ENCODE data around the gene C4BPB.
A peak's percentile ranks its signal among the peaks of the same experiment; 100 is the strongest.

C4BPB gene

DNA sequence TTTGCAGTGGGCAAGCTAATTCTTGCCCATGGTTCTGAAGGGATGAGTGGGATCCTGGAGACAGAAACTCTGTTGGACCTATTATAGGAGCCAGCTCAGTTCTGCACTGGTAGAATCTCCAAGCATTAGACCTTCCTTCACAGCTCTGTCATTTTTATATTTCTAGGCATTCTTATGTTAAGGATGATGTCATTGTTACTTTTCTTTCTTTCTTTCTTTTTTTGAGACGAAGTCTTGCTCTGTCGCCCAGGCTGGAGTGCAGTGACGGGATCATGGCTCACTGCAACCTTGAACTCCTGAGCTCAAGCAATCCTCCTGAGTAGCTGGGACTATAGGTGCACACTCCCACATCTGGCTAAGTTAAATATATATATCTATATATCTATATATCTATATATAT, 28.1 kb upstream of the C4BPB start:
- DNase-seq: no peak

DNA sequence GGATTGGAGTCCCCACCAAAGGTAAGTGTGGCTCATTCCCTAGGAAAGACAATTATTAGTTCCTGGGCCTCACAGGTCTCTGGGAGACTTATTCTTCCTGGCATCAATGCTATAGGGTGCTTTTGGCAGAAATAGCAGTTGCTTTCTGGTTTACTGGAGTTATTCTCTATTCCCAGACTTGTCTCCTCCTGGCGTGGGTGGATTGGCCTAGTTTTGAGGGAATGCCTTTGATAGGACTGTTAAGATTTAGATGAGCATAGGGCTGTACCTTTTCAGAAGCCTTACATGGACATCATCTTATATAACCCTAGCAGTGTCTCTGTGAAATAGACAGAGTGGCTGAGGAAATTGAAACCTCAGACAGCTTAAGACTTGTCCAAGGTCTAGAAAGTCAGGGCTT, 26.6 kb upstream of the C4BPB start:
- DNase-seq: no peak

DNA sequence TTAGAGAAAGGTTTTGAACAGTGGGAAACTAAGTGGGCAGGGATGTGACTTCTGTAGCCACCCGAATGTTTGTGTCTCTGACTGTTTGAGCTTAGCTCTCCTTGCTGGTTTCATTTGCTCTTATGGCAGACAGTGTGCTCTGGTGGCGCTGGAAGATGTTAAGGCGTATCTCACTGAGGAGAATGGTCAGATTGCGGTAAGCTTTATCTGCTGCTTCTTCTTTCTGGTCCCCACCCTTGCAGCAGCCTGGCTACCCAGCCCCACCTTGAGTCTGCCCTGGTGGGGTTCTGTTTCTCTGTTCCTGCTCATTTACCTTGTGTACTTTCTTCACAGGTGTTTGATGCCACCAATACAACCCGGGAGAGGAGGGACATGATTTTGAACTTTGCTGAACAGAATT, 25.6 kb upstream of the C4BPB start:
- no peak for DNase-seq

GRCh38 chr1:207064561-207064960, 24.1 kb upstream of the C4BPB start:
- no peak for DNase-seq

DNA sequence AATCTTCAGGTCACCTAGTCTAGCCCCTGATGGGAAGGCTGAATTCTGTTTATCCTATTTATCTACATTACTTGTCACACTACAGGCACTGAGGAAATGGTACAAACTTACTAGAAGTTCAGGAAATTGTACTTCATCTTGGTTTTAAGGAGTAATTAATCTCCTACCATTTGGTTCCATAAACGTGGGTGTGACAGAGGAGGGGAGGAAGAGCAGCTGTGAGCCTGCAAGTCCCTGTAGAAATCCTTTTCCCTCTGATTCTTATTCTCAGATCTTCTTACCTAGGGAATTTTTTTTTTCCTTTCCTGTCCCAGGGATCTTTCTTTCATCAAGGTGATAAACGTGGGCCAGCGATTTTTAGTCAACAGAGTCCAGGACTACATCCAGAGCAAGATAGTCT, 21.5 kb upstream of the C4BPB start:
- DNase-seq: no peak

DNA sequence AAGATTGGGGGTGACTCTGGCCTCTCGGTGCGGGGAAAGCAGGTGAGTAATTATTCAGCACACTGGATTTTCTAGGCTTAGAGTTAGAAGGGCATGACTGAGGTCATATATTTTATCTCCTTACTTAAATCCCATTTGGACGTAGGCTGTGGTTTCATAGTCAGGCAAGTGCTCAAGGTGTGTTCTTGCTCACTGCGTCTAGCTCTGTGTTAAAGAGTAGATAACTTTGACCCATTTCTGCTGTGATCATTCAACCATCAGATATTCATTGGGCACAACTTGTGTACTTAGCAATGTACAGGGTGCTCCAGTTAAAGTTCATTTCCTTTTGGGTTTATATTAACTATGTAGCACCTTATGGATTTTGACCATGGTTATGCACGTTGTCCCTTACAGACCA, 21.0 kb upstream of the C4BPB start:
- no peak for DNase-seq

GRCh38 chr1:207069061-207069460, 19.6 kb upstream of the C4BPB start:
- no peak for DNase-seq

DNA sequence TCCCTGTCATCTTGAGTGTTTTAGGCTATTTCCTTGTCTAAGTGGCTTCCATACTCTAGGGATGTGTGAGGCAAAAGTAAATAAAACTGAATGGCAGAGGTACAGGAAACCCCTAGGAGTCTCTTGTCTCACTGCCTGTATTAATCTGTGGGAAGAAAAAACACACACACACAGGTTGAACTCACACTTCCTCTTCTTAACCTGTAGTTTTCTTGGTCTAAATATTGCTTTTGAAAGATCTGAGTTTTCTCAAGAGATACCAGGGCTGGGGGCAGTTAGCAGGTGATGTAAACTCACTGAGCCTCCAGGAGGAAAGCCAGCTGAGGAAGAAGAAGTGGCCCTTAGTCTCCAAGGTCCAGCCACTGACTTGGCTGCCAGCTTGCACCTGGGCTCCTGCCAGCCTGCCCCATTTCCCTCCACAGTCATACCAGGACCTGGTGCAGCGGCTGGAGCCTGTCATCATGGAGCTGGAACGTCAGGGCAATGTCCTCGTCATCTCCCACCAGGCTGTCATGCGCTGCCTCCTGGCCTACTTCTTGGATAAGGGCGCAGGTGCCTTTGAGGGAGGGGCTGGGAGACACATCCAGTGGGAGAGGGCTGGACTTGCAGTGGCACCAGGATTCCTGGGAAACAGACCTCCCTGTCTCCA, 18.7 kb upstream of the C4BPB start:
- no peak for DNase-seq

- no peak for DNase-seq
These were observed 17.8 kb upstream of the C4BPB start for GRCh38 chr1:207070811-207071210.

DNA sequence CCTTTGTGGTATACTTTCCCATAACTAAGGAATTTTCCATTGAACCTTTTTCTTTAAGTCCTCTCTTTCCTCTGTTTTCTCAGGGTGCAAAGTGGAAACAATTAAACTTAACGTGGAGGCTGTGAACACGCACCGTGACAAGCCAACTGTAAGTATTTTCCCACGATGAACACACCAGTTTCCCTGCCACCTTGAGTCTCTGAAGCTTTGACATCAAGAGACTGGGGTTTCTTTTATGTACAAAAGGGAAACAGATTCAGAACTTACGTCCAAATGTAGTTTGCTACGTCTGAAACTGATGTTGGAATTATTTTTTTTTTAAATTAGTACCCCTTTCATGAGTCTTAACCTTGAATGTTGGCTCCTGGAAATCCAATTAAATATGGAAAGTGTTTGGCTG, 17.2 kb upstream of the C4BPB start:
- no peak for DNase-seq

- DNase-seq: no peak
These were observed 16.4 kb upstream of the C4BPB start for GRCh38 chr1:207072233-207072632.

DNA sequence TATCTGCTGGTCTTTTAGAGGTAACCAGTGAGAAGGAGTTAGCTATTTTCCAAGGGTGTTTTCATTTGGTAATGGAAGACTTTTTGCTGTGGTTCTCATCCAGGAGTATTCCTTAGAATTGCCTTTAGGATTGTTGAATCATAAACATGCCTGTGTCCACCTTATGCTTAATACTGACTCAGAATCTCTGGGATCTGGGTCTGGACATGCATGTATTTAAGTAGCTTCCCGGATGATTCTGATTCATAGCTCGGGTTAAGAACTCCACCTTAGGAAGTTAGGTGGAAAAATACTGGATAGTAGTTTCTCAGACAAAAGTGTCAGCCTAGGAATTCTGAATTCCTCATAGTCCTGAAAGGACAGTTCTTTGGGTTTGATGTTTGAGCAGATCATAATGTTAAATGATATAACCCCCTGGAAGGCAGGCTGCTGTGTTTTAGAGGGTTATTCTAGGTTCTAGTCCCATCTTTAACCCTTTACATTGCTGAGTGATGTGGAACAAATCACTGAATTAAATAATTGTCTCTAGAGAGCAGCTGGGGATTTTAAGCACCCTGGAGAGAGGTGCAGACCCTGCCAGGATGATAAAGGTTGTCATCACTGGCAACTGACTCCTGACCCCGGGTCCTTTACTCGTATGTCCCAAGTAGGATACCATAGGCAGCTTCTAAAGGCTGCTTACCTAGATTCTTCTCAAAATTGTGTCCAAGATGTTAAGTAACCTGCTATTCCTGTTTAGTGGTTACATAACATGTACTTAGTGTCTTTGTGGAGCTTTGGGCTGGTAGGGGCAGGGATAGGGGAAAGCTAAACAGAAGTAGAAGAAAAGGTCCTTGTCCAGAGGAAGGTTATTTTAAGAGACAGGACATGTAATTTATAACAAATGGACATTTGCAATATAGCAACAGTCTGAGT, 14.5 kb upstream of the C4BPB start:
- no peak for DNase-seq

GRCh38 chr1:207076181-207076955, 12.3 kb upstream of the C4BPB start:
- no peak for DNase-seq

DNA sequence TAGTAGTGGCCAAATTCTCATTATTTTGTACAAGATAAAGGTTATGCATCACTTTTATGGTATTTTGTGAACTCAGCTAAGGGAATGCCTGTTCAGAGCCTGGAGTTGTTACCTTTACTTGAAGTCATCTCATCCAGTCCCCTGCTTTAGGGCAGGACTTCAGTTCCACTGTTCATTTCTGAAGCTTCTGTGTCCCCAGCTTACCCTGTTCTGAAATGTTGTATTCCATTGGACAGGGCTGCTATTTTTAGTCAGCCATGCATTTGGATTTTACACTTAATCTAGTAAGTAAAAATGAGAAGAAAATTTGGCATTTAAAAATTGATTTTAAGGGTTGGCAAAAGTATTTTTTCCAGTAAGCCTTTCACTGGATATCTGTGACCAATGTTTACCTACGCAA, 11.6 kb upstream of the C4BPB start:
- no peak for DNase-seq

DNA sequence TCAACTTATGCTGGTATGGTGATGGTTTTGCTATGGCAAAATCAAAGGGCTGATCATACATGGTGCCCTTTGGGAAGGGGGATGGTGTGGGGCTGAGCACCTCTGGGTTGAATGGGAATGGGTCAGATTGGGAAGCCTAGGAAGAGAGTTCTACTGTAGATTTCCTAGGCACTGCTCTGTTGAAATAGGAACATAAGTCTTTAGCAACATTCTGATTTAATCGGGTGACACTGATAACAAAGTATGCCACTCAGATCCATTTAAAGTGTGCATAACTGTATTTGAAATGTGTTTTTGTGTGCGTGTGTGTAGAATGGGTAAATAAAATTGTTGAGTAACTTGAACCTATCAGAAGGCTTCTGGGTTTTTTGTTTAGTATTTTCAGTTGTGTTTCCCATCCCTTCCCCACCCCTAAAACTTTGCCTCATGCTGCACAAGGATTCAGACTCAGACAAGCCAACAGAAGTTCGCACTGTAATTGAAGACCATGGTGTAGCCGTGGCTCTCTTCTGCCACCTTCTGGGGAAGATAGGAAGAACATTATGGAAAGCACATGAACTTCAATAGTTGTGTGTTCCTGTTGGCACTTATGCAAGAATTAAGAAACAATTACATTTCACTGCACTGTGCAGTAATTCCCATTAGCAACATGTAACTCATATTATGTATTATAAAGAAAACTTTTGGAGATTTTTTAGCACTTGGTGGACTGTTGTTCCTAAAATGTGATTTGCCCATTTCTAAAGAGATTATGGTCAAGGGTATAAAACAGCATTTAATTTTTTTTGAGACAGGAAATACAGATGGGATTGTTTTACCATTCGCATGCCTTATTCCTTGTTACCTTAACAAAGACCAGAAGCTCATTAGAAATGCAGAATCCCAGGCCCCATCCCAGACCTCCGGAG, 10.9 kb upstream of the C4BPB start:
- no peak for DNase-seq

DNA sequence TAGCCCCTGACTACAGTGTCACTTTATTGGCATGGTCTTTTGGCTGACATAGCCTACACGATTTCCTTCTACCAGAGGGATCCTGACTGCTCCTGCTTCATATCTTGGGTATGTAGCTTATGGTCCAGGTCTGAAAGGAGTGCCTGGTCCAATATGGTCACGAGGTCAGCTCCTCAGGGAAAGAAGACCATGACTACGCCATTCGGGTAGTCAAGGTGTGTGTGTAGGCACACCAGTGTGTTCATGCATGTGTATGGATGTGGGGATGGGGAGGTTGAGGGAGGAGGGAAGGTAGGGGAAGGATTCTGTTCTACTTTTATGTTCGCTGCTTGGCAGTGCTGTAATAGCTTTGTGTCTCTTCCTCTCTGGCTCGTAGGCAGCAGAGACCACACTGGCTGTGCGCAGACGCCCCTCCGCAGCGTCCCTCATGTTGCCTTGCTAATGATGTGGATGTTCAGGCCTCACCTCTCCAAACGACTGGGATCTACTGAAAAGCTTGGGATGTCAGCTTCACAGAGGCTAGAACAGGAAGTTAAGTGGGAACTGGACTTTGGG, 10.0 kb upstream of the C4BPB start:
- DNase-seq: no peak

- DNase-seq: no peak
These were observed 8.9 kb upstream of the C4BPB start for GRCh38 chr1:207079706-207080241.

GRCh38 chr1:207081088-207081487, 7.6 kb upstream of the C4BPB start:
- no peak for DNase-seq

DNA sequence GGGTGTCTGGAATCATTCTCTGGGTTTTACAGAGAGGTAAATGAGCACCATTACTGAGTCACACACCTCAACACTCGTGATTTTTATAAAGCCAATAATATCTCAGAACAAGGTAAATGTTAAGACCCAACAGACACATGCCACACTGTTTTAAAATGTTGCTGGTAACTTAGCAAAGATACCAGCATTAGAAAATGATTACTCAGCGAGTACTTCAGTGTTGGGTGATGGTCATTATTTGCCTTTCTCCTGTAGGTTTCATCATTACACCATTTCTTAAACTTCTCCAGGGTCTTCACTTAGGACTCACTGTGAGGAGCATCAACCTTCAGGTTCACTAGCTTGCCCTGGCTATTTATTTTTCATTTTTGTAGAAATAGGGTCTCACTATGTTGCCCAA, 6.9 kb upstream of the C4BPB start:
- DNase-seq: no peak

DNA sequence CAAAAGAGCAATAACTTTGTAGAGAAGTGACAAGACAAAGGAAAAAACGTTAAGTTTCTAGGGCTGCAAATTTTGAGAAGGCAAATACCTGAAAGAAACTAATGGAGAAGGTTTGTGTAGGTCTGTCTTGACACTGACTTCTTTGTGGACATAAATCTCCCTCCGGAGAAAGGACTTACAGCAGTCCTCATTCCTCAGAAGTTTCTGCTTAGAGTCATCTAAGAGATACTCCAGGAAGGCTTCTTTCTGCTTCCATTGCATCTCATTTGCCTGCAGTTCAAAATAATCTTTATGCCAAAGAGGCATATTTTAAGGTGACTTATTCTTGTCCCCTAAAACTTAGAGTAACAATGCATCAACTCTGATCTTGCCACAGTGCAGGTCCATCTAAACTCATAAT, 4.4 kb upstream of the C4BPB start:
- no peak for DNase-seq

GRCh38 chr1:207084701-207085180, 3.9 kb upstream of the C4BPB start:
- peak; percentile 25 for DNase-seq

DNA sequence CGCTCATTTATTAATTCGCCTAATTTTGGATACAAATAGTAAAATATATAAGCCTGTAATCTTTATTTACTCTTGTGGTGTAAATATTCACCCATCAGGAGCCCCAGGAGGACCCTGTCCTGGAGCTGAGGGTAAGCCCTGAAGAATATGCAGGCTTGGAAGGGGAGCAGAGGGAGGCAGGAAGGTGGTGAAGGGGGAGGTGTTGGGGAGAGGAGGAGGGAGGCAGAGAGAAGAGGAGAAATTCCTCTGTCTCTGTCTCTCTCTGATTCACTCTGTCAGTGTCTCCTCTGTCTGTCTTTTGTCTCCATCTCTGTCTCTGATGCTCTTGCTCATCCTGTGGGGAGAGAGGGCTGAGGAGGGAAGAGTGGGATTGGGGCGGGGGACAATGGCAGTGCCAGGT, 2.8 kb upstream of the C4BPB start:
- no peak for DNase-seq

Data from stimulated activated naive CD4-positive, alpha-beta T cell treated with Interleukin-2 at 50 U/mL for 16 hours (primary cell).